ENCODE measurements around the gene DDC.

The DDC gene

GRCh38 chr7:50418086-50418515 is 147.1 kb downstream of the DDC start:
- H3K4me1 ChIP-seq (ENCODE audit: control insufficient read depth, low read length), result peaks cover 33% of the 10 kb centered on the region
- no peaks in the 10 kb centered on the region for H3K9me3 ChIP-seq (ENCODE audit: control insufficient read depth, insufficient read depth, low read length)
- H3K4me2 ChIP-seq (ENCODE audit: low read length), result no peak overlapping the region
- H3K36me3 ChIP-seq (ENCODE audit: control insufficient read depth, low read length), result no peaks in the 10 kb centered on the region
- H3F3A ChIP-seq (ENCODE audit: control insufficient read depth, insufficient read depth), result 0 out of 2 replicates have a peak, but pooled peaks cover 4% of the 10 kb centered on the region
- H3K4me3 ChIP-seq (ENCODE audit: low read length), result no peak overlapping the region
- no peak overlapping the region for H3K27ac ChIP-seq (ENCODE audit: low read depth, low read length)
- no peaks in the 10 kb centered on the region for H3K79me2 ChIP-seq (ENCODE audit: control insufficient read depth, low read length)
- no peaks in the 10 kb centered on the region for H3K27me3 ChIP-seq (ENCODE audit: control insufficient read depth, low read length)
- H3K9me2 ChIP-seq (replicated peaks; ENCODE audit: control insufficient read depth, low read length), result no peaks in the 10 kb centered on the region
- no peaks in the 10 kb centered on the region for H4K20me1 ChIP-seq (ENCODE audit: control insufficient read depth, insufficient read depth, low read depth, low read length)
- peak; percentile 99 for TF ChIP-seq CTCF (IDR thresholded peaks at IDR 0.05; ENCODE audit: low read depth, low read length, poor library complexity, severe bottlenecking)
- TF ChIP-seq EZH2phosphoT487 (IDR thresholded peaks at IDR 0.05; ENCODE audit: borderline replicate concordance, low read length), result no peak

GRCh38 chr7:50416527-50417182 is 148.6 kb downstream of the DDC start:
- Histone ChIP-seq H3K4me3 (ENCODE audit: low read length) (peak overlapping the region; percentile 27), H3K4me2 (ENCODE audit: low read length) (peak overlapping the region; percentile 59)
- TF ChIP-seq CTCF (IDR thresholded peaks at IDR 0.05; ENCODE audit: low read depth, low read length, poor library complexity, severe bottlenecking) (no peak), EZH2phosphoT487 (IDR thresholded peaks at IDR 0.05; ENCODE audit: borderline replicate concordance, low read length) (no peak)

GRCh38 chr7:50415844-50416364 is 149.3 kb downstream of the DDC start:
- H3K4me2 ChIP-seq (ENCODE audit: low read length), result peak overlapping the region; percentile 59
- no peaks in the 10 kb centered on the region for H3K79me2 ChIP-seq (ENCODE audit: control insufficient read depth, low read length)
- no peaks in the 10 kb centered on the region for H3K27me3 ChIP-seq (ENCODE audit: control insufficient read depth, low read length)
- TF ChIP-seq EZH2phosphoT487 (IDR thresholded peaks at IDR 0.05; ENCODE audit: borderline replicate concordance, low read length) (no peak), CTCF (IDR thresholded peaks at IDR 0.05; ENCODE audit: low read depth, low read length, poor library complexity, severe bottlenecking) (no peak)
- peaks cover 55% of the 10 kb centered on the region for H3K4me1 ChIP-seq (ENCODE audit: control insufficient read depth, low read length)
- no peaks in the 10 kb centered on the region for H3K9me3 ChIP-seq (ENCODE audit: control insufficient read depth, insufficient read depth, low read length)
- no peaks in the 10 kb centered on the region for H3K36me3 ChIP-seq (ENCODE audit: control insufficient read depth, low read length)
- peak overlapping the region; percentile 27; the same call in 1 of the 2 replicates for H3K4me3 ChIP-seq (ENCODE audit: low read length)
- no peaks in the 10 kb centered on the region for H4K20me1 ChIP-seq (ENCODE audit: control insufficient read depth, insufficient read depth, low read depth, low read length)
- H3K27ac ChIP-seq (ENCODE audit: low read depth, low read length), result no peak overlapping the region
- no peaks in the 10 kb centered on the region for H3K9me2 ChIP-seq (replicated peaks; ENCODE audit: control insufficient read depth, low read length)
- 0 out of 2 replicates have a peak, but pooled peaks cover 4% of the 10 kb centered on the region for H3F3A ChIP-seq (ENCODE audit: control insufficient read depth, insufficient read depth)

More at GRCh38 chr7:50416527-50417182, 148.6 kb downstream of the DDC start:
- H3K79me2 ChIP-seq (ENCODE audit: control insufficient read depth, low read length), result no peaks in the 10 kb centered on the region
- H3K4me1 ChIP-seq (ENCODE audit: control insufficient read depth, low read length), result peaks cover 47% of the 10 kb centered on the region
- H3K9me2 ChIP-seq (replicated peaks; ENCODE audit: control insufficient read depth, low read length), result no peaks in the 10 kb centered on the region
- no peaks in the 10 kb centered on the region for H3K9me3 ChIP-seq (ENCODE audit: control insufficient read depth, insufficient read depth, low read length)
- no peaks in the 10 kb centered on the region for H3K27me3 ChIP-seq (ENCODE audit: control insufficient read depth, low read length)
- no peaks in the 10 kb centered on the region for H3K36me3 ChIP-seq (ENCODE audit: control insufficient read depth, low read length)
- H3F3A ChIP-seq (ENCODE audit: control insufficient read depth, insufficient read depth), result 0 out of 2 replicates have a peak, but pooled peaks cover 4% of the 10 kb centered on the region
- H3K27ac ChIP-seq (ENCODE audit: low read depth, low read length), result no peak overlapping the region
- no peaks in the 10 kb centered on the region for H4K20me1 ChIP-seq (ENCODE audit: control insufficient read depth, insufficient read depth, low read depth, low read length)
